Measurements from ENCODE around the gene DDX59. TPM values are rescaled to one million over a fixed set of nuclear protein-coding genes. Genes with fewer than 3 reads are reported as not detected.

DDX59 gene
- total and polyA plus RNA-seq, 10 of the 15 experiments (the other 5 are each of a cell fraction or from before 2014, with no cell fraction given), result 17.3 to 42.1 (median 23.6) TPM

DNA sequence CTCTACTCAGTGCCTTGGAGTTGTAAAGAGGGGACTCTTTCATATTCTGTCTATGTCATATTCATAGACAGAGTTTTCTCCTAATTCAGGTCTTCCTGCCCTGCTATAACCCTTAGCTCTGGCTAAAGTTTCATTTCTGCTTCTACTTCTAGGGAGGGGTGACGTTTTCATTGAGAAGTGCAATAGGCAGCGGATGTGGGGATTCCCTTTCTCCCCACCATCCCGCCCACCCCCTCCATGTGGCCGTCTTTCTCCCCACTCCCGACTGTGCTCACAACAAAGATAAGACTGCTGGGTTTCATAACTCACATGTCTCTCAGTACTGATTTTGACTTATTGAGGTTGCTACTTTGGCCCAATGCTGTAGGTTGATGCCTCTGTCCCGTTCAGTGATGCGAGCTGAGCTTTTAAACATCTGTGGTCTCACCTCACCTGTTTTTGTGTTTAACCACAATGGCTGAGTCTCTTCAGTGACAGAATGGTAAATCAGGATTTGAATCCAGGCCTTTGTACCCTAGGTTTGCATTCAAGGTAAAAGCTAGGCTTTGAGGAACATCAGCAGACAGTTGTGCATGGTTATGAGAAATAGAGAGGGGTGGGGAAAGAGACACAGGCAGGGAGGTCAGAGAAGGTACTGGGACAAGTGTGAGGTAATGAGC lies 41.4 kb downstream of the DDX59 start (continued):
- TF ChIP-seq E2F8 (IDR thresholded peaks at IDR 0.05; ENCODE audit: low read depth, partially characterized antibody) (peak; percentile 24), ZNF384 (IDR thresholded peaks at IDR 0.05; ENCODE audit: borderline replicate concordance, low read depth, low read length) (no peak), RAD51 (IDR thresholded peaks at IDR 0.05) (peak; percentile 22; the same call in 1 of the 2 replicates), ZNF274 (IDR thresholded peaks at IDR 0.05; ENCODE audit: insufficient read depth, insufficient read length) (no peak), BCL11A (IDR thresholded peaks at IDR 0.05; ENCODE audit: low read depth, low read length) (peak; percentile 41), FOXM1 (IDR thresholded peaks at IDR 0.05; ENCODE audit: low read depth, low read length) (peak; percentile 70; the same call in 1 of the 2 replicates), CREB1 (IDR thresholded peaks at IDR 0.05; ENCODE audit: low read depth) (peak; percentile 92), MTA2 (IDR thresholded peaks at IDR 0.05; ENCODE audit: low read depth) (peak; percentile 71), TCF3 (IDR thresholded peaks at IDR 0.05; ENCODE audit: borderline replicate concordance, insufficient read depth, low read depth, low read length) (peak; percentile 68; the same call in 1 of the 2 replicates), TARDBP (IDR thresholded peaks at IDR 0.05; ENCODE audit: borderline replicate concordance) (no peak), PAX5 (IDR thresholded peaks at IDR 0.05; ENCODE audit: borderline replicate concordance, low read depth, low read length) (peak; percentile 62; the same call in 1 of the 2 replicates), RFX5 (IDR thresholded peaks at IDR 0.05; ENCODE audit: low read depth, low read length) (no peak), ZBED1 (IDR thresholded peaks at IDR 0.05; ENCODE audit: borderline replicate concordance) (0 out of 2 replicates have a peak, but pooled peaks have one; percentile 41), JUND (IDR thresholded peaks at IDR 0.05; ENCODE audit: low read depth, low read length) (peak; percentile 16; the same call in 1 of the 2 replicates), SP1 (IDR thresholded peaks at IDR 0.05; ENCODE audit: low read depth, low read length) (peak; percentile 58), MYB (IDR thresholded peaks at IDR 0.05; ENCODE audit: borderline replicate concordance, low read depth, low read length) (no peak), HDAC2 (IDR thresholded peaks at IDR 0.05) (no peak), SIN3A (IDR thresholded peaks at IDR 0.05; ENCODE audit: low read depth, low read length) (no peak; the same call in 1 of the 2 replicates)
- TF ChIP-seq, protein P1, sequence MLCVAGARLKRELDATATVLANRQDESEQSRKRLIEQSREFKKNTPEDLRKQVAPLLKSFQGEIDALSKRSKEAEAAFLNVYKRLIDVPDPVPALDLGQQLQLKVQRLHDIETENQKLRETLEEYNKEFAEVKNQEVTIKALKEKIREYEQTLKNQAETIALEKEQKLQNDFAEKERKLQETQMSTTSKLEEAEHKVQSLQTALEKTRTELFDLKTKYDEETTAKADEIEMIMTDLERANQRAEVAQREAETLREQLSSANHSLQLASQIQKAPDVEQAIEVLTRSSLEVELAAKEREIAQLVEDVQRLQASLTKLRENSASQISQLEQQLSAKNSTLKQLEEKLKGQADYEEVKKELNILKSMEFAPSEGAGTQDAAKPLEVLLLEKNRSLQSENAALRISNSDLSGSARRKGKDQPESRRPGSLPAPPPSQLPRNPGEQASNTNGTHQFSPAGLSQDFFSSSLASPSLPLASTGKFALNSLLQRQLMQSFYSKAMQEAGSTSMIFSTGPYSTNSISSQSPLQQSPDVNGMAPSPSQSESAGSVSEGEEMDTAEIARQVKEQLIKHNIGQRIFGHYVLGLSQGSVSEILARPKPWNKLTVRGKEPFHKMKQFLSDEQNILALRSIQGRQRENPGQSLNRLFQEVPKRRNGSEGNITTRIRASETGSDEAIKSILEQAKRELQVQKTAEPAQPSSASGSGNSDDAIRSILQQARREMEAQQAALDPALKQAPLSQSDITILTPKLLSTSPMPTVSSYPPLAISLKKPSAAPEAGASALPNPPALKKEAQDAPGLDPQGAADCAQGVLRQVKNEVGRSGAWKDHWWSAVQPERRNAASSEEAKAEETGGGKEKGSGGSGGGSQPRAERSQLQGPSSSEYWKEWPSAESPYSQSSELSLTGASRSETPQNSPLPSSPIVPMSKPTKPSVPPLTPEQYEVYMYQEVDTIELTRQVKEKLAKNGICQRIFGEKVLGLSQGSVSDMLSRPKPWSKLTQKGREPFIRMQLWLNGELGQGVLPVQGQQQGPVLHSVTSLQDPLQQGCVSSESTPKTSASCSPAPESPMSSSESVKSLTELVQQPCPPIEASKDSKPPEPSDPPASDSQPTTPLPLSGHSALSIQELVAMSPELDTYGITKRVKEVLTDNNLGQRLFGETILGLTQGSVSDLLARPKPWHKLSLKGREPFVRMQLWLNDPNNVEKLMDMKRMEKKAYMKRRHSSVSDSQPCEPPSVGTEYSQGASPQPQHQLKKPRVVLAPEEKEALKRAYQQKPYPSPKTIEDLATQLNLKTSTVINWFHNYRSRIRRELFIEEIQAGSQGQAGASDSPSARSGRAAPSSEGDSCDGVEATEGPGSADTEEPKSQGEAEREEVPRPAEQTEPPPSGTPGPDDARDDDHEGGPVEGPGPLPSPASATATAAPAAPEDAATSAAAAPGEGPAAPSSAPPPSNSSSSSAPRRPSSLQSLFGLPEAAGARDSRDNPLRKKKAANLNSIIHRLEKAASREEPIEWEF (IDR thresholded peaks at IDR 0.05; ENCODE audit: insufficient replicate concordance, low read depth, low read length), result no peak
- TF ChIP-seq, protein P2, sequence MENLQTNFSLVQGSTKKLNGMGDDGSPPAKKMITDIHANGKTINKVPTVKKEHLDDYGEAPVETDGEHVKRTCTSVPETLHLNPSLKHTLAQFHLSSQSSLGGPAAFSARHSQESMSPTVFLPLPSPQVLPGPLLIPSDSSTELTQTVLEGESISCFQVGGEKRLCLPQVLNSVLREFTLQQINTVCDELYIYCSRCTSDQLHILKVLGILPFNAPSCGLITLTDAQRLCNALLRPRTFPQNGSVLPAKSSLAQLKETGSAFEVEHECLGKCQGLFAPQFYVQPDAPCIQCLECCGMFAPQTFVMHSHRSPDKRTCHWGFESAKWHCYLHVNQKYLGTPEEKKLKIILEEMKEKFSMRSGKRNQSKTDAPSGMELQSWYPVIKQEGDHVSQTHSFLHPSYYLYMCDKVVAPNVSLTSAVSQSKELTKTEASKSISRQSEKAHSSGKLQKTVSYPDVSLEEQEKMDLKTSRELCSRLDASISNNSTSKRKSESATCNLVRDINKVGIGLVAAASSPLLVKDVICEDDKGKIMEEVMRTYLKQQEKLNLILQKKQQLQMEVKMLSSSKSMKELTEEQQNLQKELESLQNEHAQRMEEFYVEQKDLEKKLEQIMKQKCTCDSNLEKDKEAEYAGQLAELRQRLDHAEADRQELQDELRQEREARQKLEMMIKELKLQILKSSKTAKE (IDR thresholded peaks at IDR 0.05; ENCODE audit: low read depth, poor library complexity, severe bottlenecking), result peak; percentile 88

Measured in GM12878 (cell line).